Prostate gland (tissue), 2 donors: ENCODE data around the gene FBXO10.

ENCODE experiments used
- CTCF ChIP-seq, 4 experiments: fragments of 200-600 bp in 2 of 4; fragments of 450-650 bp in 2 of 4; sonication (generic) in 2 of 4; IDR thresholded peaks; 1 replicate in 3 of 4; 2 replicates in 1 of 4; pipeline ENCODE4 v1.5.1; 2016 to 2019; ENCODE audit warnings: antibody characterized with exemption in 4 of 4, mild to moderate bottlenecking in 2 of 4, moderate library complexity in 2 of 4
- POLR2AphosphoS5 ChIP-seq: sonication (generic); formaldehyde crosslinking; IDR thresholded peaks from one replicate; pipeline ENCODE4 v1.6.1; 2017; ENCODE audit warnings: antibody characterized with exemption

DNA sequence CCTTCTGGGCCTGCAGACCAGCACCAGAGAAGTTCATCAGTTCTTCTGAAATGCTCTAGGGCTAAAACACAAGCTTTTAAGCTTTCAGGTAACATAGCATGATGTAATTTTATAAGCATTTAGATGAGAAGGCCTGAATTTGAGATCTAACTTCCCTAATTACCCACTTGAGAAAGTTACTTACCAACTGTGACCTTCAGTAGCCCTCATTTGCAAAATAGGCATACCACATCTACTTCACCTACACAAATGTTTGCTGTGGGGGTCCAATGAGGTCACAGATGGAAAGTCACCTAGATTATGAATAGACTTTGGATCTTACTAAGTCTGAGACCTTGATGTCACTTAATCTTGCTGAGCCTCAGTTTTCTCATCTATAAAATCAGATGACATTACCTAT lies 36.5 kb downstream of the FBXO10 start:
- TF ChIP-seq CTCF (IDR thresholded peaks at IDR 0.05) (no peak), POLR2AphosphoS5 (no peak)
